Tibial artery (tissue), 4 donors: ENCODE results near the gene ANXA9.

Experiments used
- DNase-seq, 2 donors: peaks; one replicate each; pipeline ENCODE4 v3.0.0-alpha.2; 2019
- H3K27ac ChIP-seq, 2 donors: fragments of 200-600 bp; sonication (generic) in 1 of 2; 1 replicate in 1 of 2; 2 replicates in 1 of 2; pipeline ENCODE4 v1.5.1; 2018 to 2019; ENCODE audit warnings: mild to moderate bottlenecking in 1 of 2
- H3K27me3 ChIP-seq, 2 donors: fragments of 200-600 bp; sonication (generic) in 1 of 2; one replicate each; pipeline versions ENCODE4 v1.5.1 to v1.6.0; 2016 to 2019
- H3K36me3 ChIP-seq, 3 donors: fragments of 200-600 bp; sonication (generic) in 2 of 3; one replicate each; pipeline ENCODE4 v1.5.1; 2016 to 2019; ENCODE audit warnings: mild to moderate bottlenecking in 2 of 3
- H3K4me1 ChIP-seq, 4 donors: fragments of 200-600 bp; sonication (generic) in 2 of 4; 1 replicate in 3 of 4; 2 replicates in 1 of 4; pipeline ENCODE4 v1.5.1; 2016 to 2019
- H3K4me3 ChIP-seq, 2 donors: fragments of 200-600 bp; sonication (generic) in 1 of 2; 1 replicate in 1 of 2; 2 replicates in 1 of 2; pipeline ENCODE4 v1.5.1; 2018 to 2019; ENCODE audit warnings: mild to moderate bottlenecking in 2 of 2
- H3K9me3 ChIP-seq, 3 donors: fragments of 200-600 bp; sonication (generic) in 1 of 3; one replicate each; pipeline ENCODE4 v1.5.1; 2016 to 2019
- CTCF ChIP-seq, 2 experiments: fragments of 200-600 bp in 1 of 2; fragments of 450-650 bp in 1 of 2; IDR thresholded peaks; one replicate each; pipeline ENCODE4 v1.5.1; 2017 to 2019; ENCODE audit warnings: antibody characterized with exemption in 2 of 2, mild to moderate bottlenecking in 1 of 2, moderate library complexity in 1 of 2
- intact Hi-C: fragments of 100-400 bp; cut with DNase I; formaldehyde crosslinking; loops from one replicate; pipeline ENCODE4 v1.15.0; 2023; ENCODE audit warnings: low total_unique reads

Gene ANXA9

GRCh38 chr1:150995460-150995859, 13.4 kb downstream of the ANXA9 start:
- H3K4me3 ChIP-seq: no peak overlapping the region
- intact Hi-C loops: no loop called here
- peak overlapping the region in 1 of 2 donors; percentile 27 for H3K27ac ChIP-seq

DNA sequence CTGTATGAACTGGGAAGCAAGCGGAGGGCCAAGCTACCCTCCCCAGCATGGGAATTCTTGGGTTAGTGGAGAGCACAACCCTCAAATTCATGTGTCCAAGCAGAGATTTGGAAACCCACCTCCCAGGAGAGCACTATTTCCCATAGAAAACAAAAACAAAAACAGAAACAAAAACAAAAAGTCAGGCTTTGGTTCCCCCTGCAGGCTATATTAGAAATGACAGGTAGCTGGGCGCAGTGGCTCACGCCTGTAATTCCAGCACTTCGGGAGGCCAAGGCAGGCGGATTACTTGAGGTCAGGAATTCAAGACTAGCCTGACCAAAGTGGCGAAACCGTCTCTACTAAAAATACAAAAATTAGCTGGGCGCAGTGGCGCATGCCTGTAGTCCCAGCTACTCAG, 13.8 kb downstream of the ANXA9 start:
- intact Hi-C loops: no loop called here
- peaks cover 19 to 42% (median 37%) of the 10 kb centered on the region in 3 donors for H3K36me3 ChIP-seq
- H3K9me3 ChIP-seq: no peaks in the 10 kb centered on the region
- H3K4me1 ChIP-seq: peaks cover 0 to 4% (median 0%) of the 10 kb centered on the region in 4 donors
- H3K27me3 ChIP-seq: no peaks in the 10 kb centered on the region
- no peak overlapping the region for H3K4me3 ChIP-seq
- peak overlapping the region in 1 of 2 donors; percentile 27 for H3K27ac ChIP-seq
- DNase-seq: peak in 1 of 2 donors; percentile 63
- peak; percentile 80 to 83 for TF ChIP-seq CTCF (IDR thresholded peaks at IDR 0.05)

More at GRCh38 chr1:150995460-150995859, 13.4 kb downstream of the ANXA9 start:
- peaks cover 0 to 4% (median 0%) of the 10 kb centered on the region in 4 donors for H3K4me1 ChIP-seq
- H3K36me3 ChIP-seq: peaks cover 19 to 39% (median 33%) of the 10 kb centered on the region in 3 donors
- no peaks in the 10 kb centered on the region for H3K27me3 ChIP-seq
- DNase-seq: no peak
- TF ChIP-seq CTCF (IDR thresholded peaks at IDR 0.05): no peak
- H3K9me3 ChIP-seq: no peaks in the 10 kb centered on the region

DNA sequence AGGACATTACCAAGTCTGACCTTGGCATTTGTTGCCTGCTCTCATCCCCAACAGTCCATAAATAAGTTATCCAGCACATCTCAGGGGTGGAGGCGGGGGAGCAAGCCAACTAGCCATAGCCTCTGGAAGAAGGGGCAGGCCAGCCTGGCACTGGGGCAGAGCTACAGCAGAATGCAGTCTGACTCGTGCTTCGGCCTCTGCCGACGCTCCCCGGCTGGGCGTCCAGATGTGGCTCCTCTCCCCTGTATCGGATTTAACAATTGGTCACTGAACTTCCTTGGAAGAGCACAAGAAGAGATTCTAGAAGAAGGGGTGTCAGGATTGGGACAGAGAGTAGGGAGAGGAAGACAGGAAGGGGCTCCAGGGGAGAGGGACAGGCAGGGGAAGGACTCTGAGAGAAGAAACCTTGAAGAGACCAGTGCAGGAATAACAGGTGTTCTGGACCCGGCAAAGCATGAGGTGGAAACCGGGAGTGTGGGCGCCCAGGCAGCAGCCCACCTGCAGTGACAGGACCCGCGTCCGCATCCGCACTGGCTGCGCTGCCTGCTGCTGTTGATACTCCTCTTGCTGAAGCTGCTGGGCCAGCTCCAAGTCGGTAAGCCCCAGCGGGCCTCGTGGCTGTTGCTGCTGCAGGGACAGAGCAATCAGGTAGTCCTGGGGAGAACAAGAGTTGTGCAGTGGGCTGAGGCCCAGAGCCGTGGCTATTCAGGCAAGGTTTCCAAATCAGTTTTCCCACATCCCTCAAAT, 15.2 kb downstream of the ANXA9 start:
- Histone ChIP-seq H3K27me3 (no peaks in the 10 kb centered on the region), H3K4me1 (peaks cover 0 to 6% (median 3%) of the 10 kb centered on the region in 4 donors), H3K36me3 (peaks cover 19 to 56% (median 51%) of the 10 kb centered on the region in 3 donors), H3K9me3 (no peaks in the 10 kb centered on the region), H3K27ac (no peak overlapping the region), H3K4me3 (no peak overlapping the region)
- DNase-seq: no peak
- no peak for TF ChIP-seq CTCF (IDR thresholded peaks at IDR 0.05)
- intact Hi-C loops: no loop called here

DNA sequence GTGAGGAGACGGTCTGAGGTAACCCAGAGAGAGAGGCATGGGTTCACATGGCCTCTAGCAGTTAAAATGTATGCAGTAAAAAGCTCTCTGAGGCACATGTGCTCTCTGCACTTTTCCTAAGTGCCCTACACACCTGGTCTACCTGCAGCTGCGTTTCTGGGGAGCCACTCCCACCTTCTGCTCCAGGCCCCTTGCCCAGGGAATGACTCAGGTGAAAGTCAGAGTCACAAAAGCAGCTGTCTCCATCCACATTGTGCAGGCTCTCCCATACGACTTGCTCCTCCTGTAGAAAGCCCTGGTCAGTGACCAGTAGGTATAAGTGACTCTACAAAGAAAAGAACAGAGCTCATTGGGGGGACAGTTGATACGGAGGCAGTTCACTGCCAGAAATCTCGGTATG, 15.9 kb downstream of the ANXA9 start:
- intact Hi-C loops: no loop called here
- peaks cover 19 to 58% (median 53%) of the 10 kb centered on the region in 3 donors for H3K36me3 ChIP-seq

GRCh38 chr1:150999051-150999674, 17.1 kb downstream of the ANXA9 start:
- TF ChIP-seq CTCF (IDR thresholded peaks at IDR 0.05): no peak
- intact Hi-C loops: no loop called here

More for the DNA sequence above, 15.9 kb downstream of the ANXA9 start:
- no peak for DNase-seq
- Histone ChIP-seq H3K27ac (no peak overlapping the region), H3K27me3 (no peaks in the 10 kb centered on the region), H3K4me1 (peaks cover 0 to 10% (median 3%) of the 10 kb centered on the region in 4 donors), H3K9me3 (no peaks in the 10 kb centered on the region), H3K4me3 (no peak overlapping the region)
- TF ChIP-seq CTCF (IDR thresholded peaks at IDR 0.05): no peak

More at GRCh38 chr1:150999051-150999674, 17.1 kb downstream of the ANXA9 start:
- no peaks in the 10 kb centered on the region for H3K27me3 ChIP-seq
- H3K4me3 ChIP-seq: no peak overlapping the region
- H3K36me3 ChIP-seq: peaks cover 19 to 58% (median 53%) of the 10 kb centered on the region in 3 donors
- no peak for DNase-seq
- H3K27ac ChIP-seq: no peak overlapping the region
- peaks cover 0 to 22% (median 13%) of the 10 kb centered on the region in 4 donors for H3K4me1 ChIP-seq
- H3K9me3 ChIP-seq: no peaks in the 10 kb centered on the region
